ENCODE measurements around the gene RNF31. TPM values are rescaled to one million over a fixed set of nuclear protein-coding genes. Genes with fewer than 3 reads are reported as not detected.
A peak's percentile ranks its signal among the peaks of the same experiment; 100 is the strongest.
"Not testable (repeated sequence)": the region's sequence is repeated elsewhere in the genome, so short reads cannot be mapped to it uniquely, and the experiment has no call there.

RNF31 gene
- total and polyA plus RNA-seq, 9 donors = 19.2 to 74.4 (median 52.3) TPM

GRCh38 chr14:24100982-24101494, 46.3 kb upstream of the RNF31 start:
- 83 to 100% (median 93%) methylated on average over 3 of the region's 3 CpGs for WGBS, 3 donors
- Histone ChIP-seq H3K4me1 (ENCODE audit: insufficient read depth) (no peaks in the 10 kb centered on the region), H3K27ac (no peak overlapping the region), H3K27me3 (no peaks in the 10 kb centered on the region), H3K9me3 (no peaks in the 10 kb centered on the region), H3K36me3 (no peaks in the 10 kb centered on the region), H3K4me3 (no peak overlapping the region)
- no peak for TF ChIP-seq POLR2A (IDR thresholded peaks at IDR 0.05)
- no peak for TF ChIP-seq EP300 (IDR thresholded peaks at IDR 0.05)
- intact Hi-C loops (cut with DNase I) = loop anchor here in 3 of 4 donors (5.0 to 10.0 kb wide), 2 partner anchors 39 to 46 kb away; partner anchors contain the start of gene CARMIL3 (in 2 of the 3)
- no peak for DNase-seq

- intact Hi-C loops (cut with DNase I) = loop anchor here in 3 of 4 donors (5.0 to 10.0 kb wide), 2 partner anchors 40 to 48 kb away; partner anchors contain the start of gene CARMIL3 (in 2 of the 3)
- no peaks in the 10 kb centered on the region for H3K36me3 ChIP-seq
- no peaks in the 10 kb centered on the region for H3K4me1 ChIP-seq (ENCODE audit: insufficient read depth)
- TF ChIP-seq EP300 (IDR thresholded peaks at IDR 0.05) (no peak), POLR2A (IDR thresholded peaks at IDR 0.05) (no peak), CTCF (IDR thresholded peaks at IDR 0.05) (no peak)
- H3K27ac ChIP-seq = no peak overlapping the region
- DNase-seq = peak in 1 of 5 donors; percentile 6
- no peaks in the 10 kb centered on the region for H3K9me3 ChIP-seq
- H3K4me3 ChIP-seq = no peak overlapping the region
- 76 to 91% (median 83%) methylated on average over 7 of the region's 7 CpGs for WGBS, 3 donors
- H3K27me3 ChIP-seq = no peaks in the 10 kb centered on the region
Measured at GRCh38 chr14:24102357-24103048, 44.8 kb upstream of the RNF31 start.

- Histone ChIP-seq H3K9me3 (no peaks in the 10 kb centered on the region), H3K4me1 (ENCODE audit: insufficient read depth) (no peaks in the 10 kb centered on the region), H3K36me3 (no peaks in the 10 kb centered on the region), H3K27me3 (no peaks in the 10 kb centered on the region), H3K27ac (no peak overlapping the region), H3K4me3 (no peak overlapping the region)
- TF ChIP-seq CTCF (IDR thresholded peaks at IDR 0.05) (no peak), POLR2A (IDR thresholded peaks at IDR 0.05) (no peak), EP300 (IDR thresholded peaks at IDR 0.05) (no peak)
- intact Hi-C loops (cut with DNase I) = loop anchor here in 3 of 4 donors (5.0 to 10.0 kb wide), 2 partner anchors 41 to 49 kb away; partner anchors contain the start of gene CARMIL3 (in 2 of the 3)
- DNase-seq = peak in 1 of 5 donors; percentile 20
- 87 to 91% (median 89%) methylated on average over 13 of the region's 13 CpGs for WGBS, 3 donors
Measured at GRCh38 chr14:24103451-24103850, 43.8 kb upstream of the RNF31 start.

GRCh38 chr14:24105609-24106239, 41.6 kb upstream of the RNF31 start:
- H3K4me1 ChIP-seq (ENCODE audit: insufficient read depth) = not testable (repeated sequence)
- WGBS, 3 donors = 89 to 91% (median 90%) methylated on average over 8 of the region's 8 CpGs
- intact Hi-C loops (cut with DNase I) = loop anchor here in 2 of 4 donors (10.0 kb wide), 1 partner anchor 51 kb away; the partner anchor contains the start of gene CARMIL3 (in 2 of the 2)

GRCh38 chr14:24106672-24107271, 40.5 kb upstream of the RNF31 start:
- no peaks in the 10 kb centered on the region for H3K27me3 ChIP-seq
- DNase-seq = no peak
- H3K4me3 ChIP-seq = no peak overlapping the region
- no peaks in the 10 kb centered on the region for H3K36me3 ChIP-seq
- no peaks in the 10 kb centered on the region for H3K9me3 ChIP-seq
- TF ChIP-seq EP300 (IDR thresholded peaks at IDR 0.05) (no peak), POLR2A (IDR thresholded peaks at IDR 0.05) (no peak), CTCF (IDR thresholded peaks at IDR 0.05) (no peak)
- no peaks in the 10 kb centered on the region for H3K4me1 ChIP-seq (ENCODE audit: insufficient read depth)
- WGBS, 3 donors = 86 to 88% (median 88%) methylated on average over 4 of the region's 4 CpGs
- intact Hi-C loops (cut with DNase I) = loop anchor here in 2 of 4 donors (10.0 kb wide), 1 partner anchor 52 kb away; the partner anchor contains the start of gene CARMIL3 (in 2 of the 2)
- H3K27ac ChIP-seq = no peak overlapping the region

More at GRCh38 chr14:24105609-24106239, 41.6 kb upstream of the RNF31 start:
- H3K27ac ChIP-seq, H3K27me3 ChIP-seq, H3K9me3 ChIP-seq, H3K4me3 ChIP-seq, H3K36me3 ChIP-seq: not testable (repeated sequence)
- peak in 1 of 5 donors; percentile 7 for DNase-seq

All from ovary (tissue), 9 donors.